HCT116 (cell line): ENCODE measurements around the gene PICK1. TPM values are rescaled to one million over a fixed set of nuclear protein-coding genes. Genes with fewer than 3 reads are reported as not detected.

ENCODE experiments used
- ATAC-seq: fragments of 200-7000 bp; cut with Tn5 transposase; 2 replicates; pipeline ENCODE4 v1.9.1; 2020; ENCODE audit warnings: mild to moderate bottlenecking, moderate library complexity
- BruUV-seq: library from RNA; stranded (reverse); fragments of 400-500 nt; replicated peaks from 2 replicates; lab custom pipeline; 2021; lab: Mats Ljungman, UMichigan
- CTCF ChIA-PET: fragments of 300-600 bp; sonication (Branson Sonifier 250); formaldehyde crosslinking; loops from one replicate; lab custom pipeline; 2021; ENCODE audit warnings: antibody characterized with exemption; lab: Charles Lee
- POLR2A ChIA-PET: fragments of 300-600, 350-600 bp; sonication (Branson Sonifier 250); formaldehyde crosslinking; loops from one replicate; lab custom pipeline; 2021; ENCODE audit warnings: antibody characterized with exemption; lab: Charles Lee
- RAD21 ChIA-PET, 2 experiments: fragments of 300-600 bp; sonication (Branson Sonifier 250); formaldehyde crosslinking; loops; one replicate each; lab custom pipeline; 2023; ENCODE audit warnings: low total read pairs in 2 of 2; ENCODE audit not compliant: uncharacterized antibody in 2 of 2, unreplicated experiment in 2 of 2, low non-redundant PET in 1 of 2; lab: Charles Lee
- DNase-seq: peaks from one replicate; pipeline ENCODE4 v3.0.0-alpha.2; 2010; ENCODE audit warnings: low read depth, low spot score
- H2AFZ ChIP-seq: fragments of 200-600 bp; shearing (Covaris generic), sonication (generic); 2 replicates; pipeline ENCODE4 v1.6.1; 2017; ENCODE audit warnings: low read depth, mixed run types, mixed read lengths, antibody characterized with exemption, low read length; ENCODE audit not compliant: poor library complexity, severe bottlenecking
- H3K27ac ChIP-seq: 2 replicates; pipeline ENCODE4 v1.5.1; 2012; ENCODE audit warnings: low read depth, low read length
- H3K27me3 ChIP-seq: fragments of 200-600 bp; sonication (generic); 2 replicates; pipeline ENCODE4 v1.6.1; 2016; ENCODE audit warnings: mixed run types, low read length, mixed read lengths; ENCODE audit not compliant: insufficient read depth
- H3K36me3 ChIP-seq, 2 experiments: fragments of 200-500 bp in 1 of 2; fragments of 200-600 bp in 1 of 2; sonication (Bioruptor generic) in 1 of 2; sonication (generic) in 1 of 2; 2 replicates each; pipeline versions ENCODE4 v1.5.1 to v1.6.1; 2014 to 2016; ENCODE audit warnings: low read length in 2 of 2, inconsistent platforms in 1 of 2, mixed read lengths in 1 of 2, mixed run types in 1 of 2; ENCODE audit not compliant: insufficient read depth in 2 of 2, control insufficient read depth in 1 of 2
- H3K4me1 ChIP-seq, 2 experiments: fragments of 200-600 bp in 1 of 2; sonication (generic) in 1 of 2; 2 replicates each; pipeline versions ENCODE4 v1.5.1 to v1.6.1; 2012 to 2017; ENCODE audit warnings: low read length in 2 of 2, inconsistent platforms in 1 of 2, mild to moderate bottlenecking in 1 of 2, mixed read lengths in 1 of 2, mixed run types in 1 of 2, moderate library complexity in 1 of 2; ENCODE audit not compliant: insufficient read depth in 2 of 2, control insufficient read depth in 1 of 2
- H3K4me2 ChIP-seq: fragments of 200-600 bp; sonication (generic); 2 replicates; pipeline ENCODE4 v1.6.1; 2017; ENCODE audit warnings: mixed run types, low read length, mixed read lengths
- H3K4me3 ChIP-seq, 2 experiments: fragments of 200-600 bp in 1 of 2; sonication (generic) in 1 of 2; replicated peaks in 1 of 2; 2 replicates each; pipeline ENCODE4 v1.5.1; 2011 to 2016; ENCODE audit warnings: low read length in 2 of 2, control low read depth in 1 of 2, low read depth in 1 of 2, mild to moderate bottlenecking in 1 of 2, mixed read lengths in 1 of 2, mixed run types in 1 of 2
- H3K79me2 ChIP-seq: fragments of 200-600 bp; sonication (generic); 2 replicates; pipeline ENCODE4 v1.6.1; 2017; ENCODE audit warnings: mild to moderate bottlenecking, mixed run types, low read length, moderate library complexity, mixed read lengths; ENCODE audit not compliant: insufficient read depth
- H3K9ac ChIP-seq: fragments of 200-600 bp; sonication (generic); 2 replicates; pipeline ENCODE4 v1.6.1; 2016; ENCODE audit warnings: low read length, mixed read lengths
- H3K9me2 ChIP-seq: fragments of 200-600 bp; sonication (generic), shearing (Covaris generic); 2 replicates; pipeline ENCODE4 v1.6.1; 2017; ENCODE audit warnings: mixed run types, mild to moderate bottlenecking, moderate library complexity; ENCODE audit not compliant: insufficient read depth
- H3K9me3 ChIP-seq, 2 experiments: fragments of 200-500 bp in 1 of 2; fragments of 200-600 bp in 1 of 2; sonication (Bioruptor generic) in 1 of 2; sonication (generic) in 1 of 2; 2 replicates each; pipeline ENCODE4 v1.6.1; 2014 to 2017; ENCODE audit warnings: low read length in 2 of 2, mixed read lengths in 2 of 2, inconsistent platforms in 1 of 2, low read depth in 1 of 2, mild to moderate bottlenecking in 1 of 2, mixed run types in 1 of 2, moderate library complexity in 1 of 2; ENCODE audit not compliant: control insufficient read depth in 1 of 2, insufficient read depth in 1 of 2
- H4K20me1 ChIP-seq: fragments of 200-600 bp; sonication (generic), shearing (Covaris generic); 2 replicates; pipeline ENCODE4 v1.6.1; 2017; ENCODE audit warnings: mixed run types, mild to moderate bottlenecking, moderate library complexity; ENCODE audit not compliant: insufficient read depth
- CEBPB ChIP-seq: IDR thresholded peaks from 2 replicates; pipeline ENCODE4 v1.6.1; 2012; ENCODE audit warnings: low read depth
- CTCF ChIP-seq, 3 experiments: fragments of 200-600 bp in 1 of 3; sonication (generic) in 1 of 3; IDR thresholded peaks in 2 of 3; conservative IDR thresholded peaks in 1 of 3; 2 replicates each; pipeline ENCODE4 v1.5.1; 2012 to 2017; ENCODE audit warnings: low read depth in 2 of 3, low read length in 2 of 3, antibody characterized with exemption in 1 of 3, borderline replicate concordance in 1 of 3, control low read depth in 1 of 3, mild to moderate bottlenecking in 1 of 3, mixed read lengths in 1 of 3, mixed run types in 1 of 3, moderate library complexity in 1 of 3; ENCODE audit not compliant: insufficient read depth in 1 of 3
- EZH2phosphoT487 ChIP-seq: fragments of 200-600 bp; IDR thresholded peaks from 2 replicates; pipeline ENCODE4 v1.6.1; 2018; ENCODE audit warnings: antibody characterized with exemption, borderline replicate concordance
- SIN3A ChIP-seq: IDR thresholded peaks from 2 replicates; pipeline ENCODE4 v1.6.1; 2012; ENCODE audit warnings: low read depth
- SP1 ChIP-seq: IDR thresholded peaks from 2 replicates; pipeline ENCODE4 v1.6.1; 2012; ENCODE audit warnings: low read depth
- ZBTB33 ChIP-seq: IDR thresholded peaks from 2 replicates; pipeline ENCODE4 v1.6.1; 2011; ENCODE audit warnings: mild to moderate bottlenecking, low read length, moderate library complexity; ENCODE audit not compliant: insufficient replicate concordance; ENCODE audit errors: extremely low read depth
- ZNF274 ChIP-seq: fragments of 200-500 bp; sonication (Bioruptor generic); IDR thresholded peaks from 2 replicates; pipeline ENCODE4 v1.6.1; 2014; ENCODE audit warnings: mild to moderate bottlenecking, low read depth, low read length, inconsistent platforms
- intact Hi-C: fragments of 100-400 bp; cut with micrococcal nuclease; formaldehyde crosslinking; loops from 2 replicates; pipeline ENCODE4 v1.10.0; 2022
- total RNA-seq: library from RNA; stranded (reverse); gene quantifications from one replicate; pipeline ENCODE4 v1.2.1, GENCODE V29; 2021; ENCODE audit not compliant: unreplicated experiment

PICK1 gene
- total RNA-seq, 1 experiment from 2014 or later = 40.0 TPM

- RAD21 ChIA-PET = no interaction called here
- Histone ChIP-seq H3K9me3 (no peaks in the 10 kb centered on the region), H3K27ac (no peak overlapping the region), H3K4me1 (peaks cover 14 to 21% of the 10 kb centered on the region in 2 experiments), H3K4me2 (no peak overlapping the region), H3K27me3 (no peaks in the 10 kb centered on the region), H3K9me2 (no peaks in the 10 kb centered on the region), H3K9ac (no peak overlapping the region), H3K79me2 (no peaks in the 10 kb centered on the region), H2AFZ (no peak overlapping the region), H3K4me3 (no peak overlapping the region), H3K36me3 (no peaks in the 10 kb centered on the region), H4K20me1 (no peaks in the 10 kb centered on the region)
- no peak for DNase-seq
- CTCF ChIA-PET = no interaction called here
- no peak for ATAC-seq
- TF ChIP-seq CEBPB = no peak
- no peak for TF ChIP-seq SP1
- TF ChIP-seq SIN3A = no peak
- TF ChIP-seq CTCF (IDR thresholded peaks at IDR 0.05 in 2 of 3, conservative IDR thresholded peaks at IDR 0.05 in 1 of 3; ENCODE audit: borderline replicate concordance in 1 of 3, insufficient read depth in 1 of 3, low read depth in 2 of 3, low read length in 2 of 3) = no peak
- no peak for TF ChIP-seq EZH2phosphoT487
- TF ChIP-seq ZNF274 = no peak
- no peak for TF ChIP-seq ZBTB33
- POLR2A ChIA-PET = no interaction called here
- no TSS peak for BruUV-seq
- intact Hi-C loops = no loop called here
These were observed 49.8 kb downstream of the PICK1 start for GRCh38 chr22:38106814-38107578.
